ENCODE results near the gene NYNRIN.
"Not testable (repeated sequence)": the region's sequence is repeated elsewhere in the genome, so short reads cannot be mapped to it uniquely, and the experiment has no call there.

Gene NYNRIN

GRCh38 chr14:24443053-24443665 lies 44.4 kb downstream of the NYNRIN start:
- H3K36me3 ChIP-seq (ENCODE audit: control insufficient read depth in 1 of 2, insufficient read depth in 2 of 2, low read depth in 1 of 2, low read length in 2 of 2) = peaks cover 22 to 37% of the 10 kb centered on the region in 2 experiments
- H3K18ac ChIP-seq (ENCODE audit: low read depth in 1 of 2, low read length in 2 of 2) = peak overlapping the region in 1 of 2 experiments; percentile 67
- no peak overlapping the region for H2BK5ac ChIP-seq (ENCODE audit: low read depth, low read length, poor library complexity, severe bottlenecking)
- no peak for DNase-seq
- no peak overlapping the region for H3K23ac ChIP-seq (ENCODE audit: low read length in 2 of 2)
- H2AFZ ChIP-seq (ENCODE audit: low read depth, low read length) = no peak overlapping the region
- peaks cover 22% of the 10 kb centered on the region for H3K79me1 ChIP-seq (replicated peaks; ENCODE audit: low read length, poor library complexity, severe bottlenecking)
- H3K27ac ChIP-seq (ENCODE audit: low read length, poor library complexity, severe bottlenecking) = peak overlapping the region; percentile 88
- H3K4me1 ChIP-seq (ENCODE audit: control insufficient read depth, insufficient read depth, low read depth, low read length) = peaks cover 12% of the 10 kb centered on the region
- H2AK5ac ChIP-seq (ENCODE audit: low read length, severe bottlenecking) = peak overlapping the region; percentile 82
- no peak overlapping the region for H4K8ac ChIP-seq (ENCODE audit: low read length)
- no peak overlapping the region for H2BK120ac ChIP-seq (ENCODE audit: low read depth, low read length)
- peak overlapping the region in 1 of 2 experiments; percentile 82 for H3K4ac ChIP-seq (ENCODE audit: low read depth in 1 of 2, low read length in 2 of 2)
- H2BK15ac ChIP-seq (ENCODE audit: low read depth, poor library complexity, severe bottlenecking) = no peak overlapping the region
- no peak overlapping the region for H3K14ac ChIP-seq (ENCODE audit: low read length in 2 of 2)
- peak overlapping the region; percentile 99 for H3K9ac ChIP-seq (ENCODE audit: low read length)
- 8% methylated on average over 6 of the region's 7 CpGs for WGBS
- peak overlapping the region in 1 of 2 experiments; percentile 84 for H3K4me3 ChIP-seq (ENCODE audit: insufficient read depth in 1 of 2, low read depth in 1 of 2, low read length in 2 of 2)
- H4K91ac ChIP-seq (ENCODE audit: low read length) = no peak overlapping the region
- no peaks in the 10 kb centered on the region for H3K9me3 ChIP-seq (ENCODE audit: control insufficient read depth, low read length)
- no peaks in the 10 kb centered on the region for H3K27me3 ChIP-seq (ENCODE audit: control insufficient read depth in 1 of 2, insufficient read depth in 1 of 2, low read length in 2 of 2)
- H2BK12ac ChIP-seq (ENCODE audit: low read length in 2 of 2) = no peak overlapping the region
- H3K4me2 ChIP-seq (ENCODE audit: low read length, poor library complexity, severe bottlenecking) = peak overlapping the region; percentile 84

- WGBS = no CpG with 5 or more reads among the region's 2 CpGs
- not testable (repeated sequence) for H3K4me1 ChIP-seq (ENCODE audit: control insufficient read depth, insufficient read depth, low read depth, low read length); H4K91ac ChIP-seq (ENCODE audit: low read length); H2BK5ac ChIP-seq (ENCODE audit: low read depth, low read length, poor library complexity, severe bottlenecking); H3K18ac ChIP-seq (ENCODE audit: low read depth in 1 of 2, low read length in 2 of 2); H3K23ac ChIP-seq (ENCODE audit: low read length in 2 of 2); H3K4me3 ChIP-seq (ENCODE audit: insufficient read depth in 1 of 2, low read depth in 1 of 2, low read length in 2 of 2); H3K14ac ChIP-seq (ENCODE audit: low read length in 2 of 2); H3K9me3 ChIP-seq (ENCODE audit: control insufficient read depth, low read length); H2AK5ac ChIP-seq (ENCODE audit: low read length, severe bottlenecking); H3K4me2 ChIP-seq (ENCODE audit: low read length, poor library complexity, severe bottlenecking); DNase-seq; H3K27me3 ChIP-seq (ENCODE audit: control insufficient read depth in 1 of 2, insufficient read depth in 1 of 2, low read length in 2 of 2); H3K4ac ChIP-seq (ENCODE audit: low read depth in 1 of 2, low read length in 2 of 2); H3K36me3 ChIP-seq (ENCODE audit: control insufficient read depth in 1 of 2, insufficient read depth in 2 of 2, low read depth in 1 of 2, low read length in 2 of 2); H3K79me1 ChIP-seq (replicated peaks; ENCODE audit: low read length, poor library complexity, severe bottlenecking); H2BK15ac ChIP-seq (ENCODE audit: low read depth, poor library complexity, severe bottlenecking); H2AFZ ChIP-seq (ENCODE audit: low read depth, low read length); H3K9ac ChIP-seq (ENCODE audit: low read length); H2BK12ac ChIP-seq (ENCODE audit: low read length in 2 of 2); H4K8ac ChIP-seq (ENCODE audit: low read length); H3K27ac ChIP-seq (ENCODE audit: low read length, poor library complexity, severe bottlenecking); H2BK120ac ChIP-seq (ENCODE audit: low read depth, low read length)
Observed at GRCh38 chr14:24450828-24451227, 52.0 kb downstream of the NYNRIN start.

- H3K9ac ChIP-seq (ENCODE audit: low read length) = no peak overlapping the region
Observed at GRCh38 chr14:24456980-24457379, 58.2 kb downstream of the NYNRIN start.

GRCh38 chr14:24458736-24459135 lies 59.9 kb downstream of the NYNRIN start:
- Histone ChIP-seq H3K4me1 (ENCODE audit: control insufficient read depth, insufficient read depth, low read depth, low read length) (no peaks in the 10 kb centered on the region), H3K27ac (ENCODE audit: low read length, poor library complexity, severe bottlenecking) (no peak overlapping the region), H4K91ac (ENCODE audit: low read length) (no peak overlapping the region), H4K8ac (ENCODE audit: low read length) (no peak overlapping the region), H3K9me3 (ENCODE audit: control insufficient read depth, low read length) (peaks cover 11% of the 10 kb centered on the region), H3K9ac (ENCODE audit: low read length) (no peak overlapping the region), H3K36me3 (ENCODE audit: control insufficient read depth in 1 of 2, insufficient read depth in 2 of 2, low read depth in 1 of 2, low read length in 2 of 2) (peaks cover 0 to 4% of the 10 kb centered on the region in 2 experiments), H2AFZ (ENCODE audit: low read depth, low read length) (no peak overlapping the region), H2BK5ac (ENCODE audit: low read depth, low read length, poor library complexity, severe bottlenecking) (no peak overlapping the region), H3K4me2 (ENCODE audit: low read length, poor library complexity, severe bottlenecking) (no peak overlapping the region), H3K14ac (ENCODE audit: low read length in 2 of 2) (no peak overlapping the region), H2BK120ac (ENCODE audit: low read depth, low read length) (no peak overlapping the region), H3K18ac (ENCODE audit: low read depth in 1 of 2, low read length in 2 of 2) (no peak overlapping the region), H3K23ac (ENCODE audit: low read length in 2 of 2) (no peak overlapping the region), H3K79me1 (replicated peaks; ENCODE audit: low read length, poor library complexity, severe bottlenecking) (no peaks in the 10 kb centered on the region), H2BK12ac (ENCODE audit: low read length in 2 of 2) (no peak overlapping the region), H3K4me3 (ENCODE audit: insufficient read depth in 1 of 2, low read depth in 1 of 2, low read length in 2 of 2) (no peak overlapping the region), H3K27me3 (ENCODE audit: control insufficient read depth in 1 of 2, insufficient read depth in 1 of 2, low read length in 2 of 2) (no peaks in the 10 kb centered on the region), H2AK5ac (ENCODE audit: low read length, severe bottlenecking) (no peak overlapping the region), H2BK15ac (ENCODE audit: low read depth, poor library complexity, severe bottlenecking) (no peak overlapping the region), H3K4ac (ENCODE audit: low read depth in 1 of 2, low read length in 2 of 2) (no peak overlapping the region)
- no peak for DNase-seq
- WGBS = 100% methylated on average over 1 of the region's 1 CpG

More at GRCh38 chr14:24456980-24457379, 58.2 kb downstream of the NYNRIN start:
- Histone ChIP-seq H3K79me1 (replicated peaks; ENCODE audit: low read length, poor library complexity, severe bottlenecking) (no peaks in the 10 kb centered on the region), H3K14ac (ENCODE audit: low read length in 2 of 2) (no peak overlapping the region), H2BK5ac (ENCODE audit: low read depth, low read length, poor library complexity, severe bottlenecking) (no peak overlapping the region), H2BK12ac (ENCODE audit: low read length in 2 of 2) (no peak overlapping the region), H3K23ac (ENCODE audit: low read length in 2 of 2) (no peak overlapping the region), H3K27me3 (ENCODE audit: control insufficient read depth in 1 of 2, insufficient read depth in 1 of 2, low read length in 2 of 2) (no peaks in the 10 kb centered on the region), H4K8ac (ENCODE audit: low read length) (no peak overlapping the region), H3K36me3 (ENCODE audit: control insufficient read depth in 1 of 2, insufficient read depth in 2 of 2, low read depth in 1 of 2, low read length in 2 of 2) (peaks cover 0 to 4% of the 10 kb centered on the region in 2 experiments), H2AFZ (ENCODE audit: low read depth, low read length) (no peak overlapping the region), H3K4ac (ENCODE audit: low read depth in 1 of 2, low read length in 2 of 2) (no peak overlapping the region), H3K9me3 (ENCODE audit: control insufficient read depth, low read length) (peaks cover 11% of the 10 kb centered on the region), H3K4me3 (ENCODE audit: insufficient read depth in 1 of 2, low read depth in 1 of 2, low read length in 2 of 2) (no peak overlapping the region), H3K4me1 (ENCODE audit: control insufficient read depth, insufficient read depth, low read depth, low read length) (no peaks in the 10 kb centered on the region), H2BK120ac (ENCODE audit: low read depth, low read length) (no peak overlapping the region), H2BK15ac (ENCODE audit: low read depth, poor library complexity, severe bottlenecking) (no peak overlapping the region), H3K4me2 (ENCODE audit: low read length, poor library complexity, severe bottlenecking) (no peak overlapping the region), H3K27ac (ENCODE audit: low read length, poor library complexity, severe bottlenecking) (no peak overlapping the region), H2AK5ac (ENCODE audit: low read length, severe bottlenecking) (no peak overlapping the region), H4K91ac (ENCODE audit: low read length) (no peak overlapping the region), H3K18ac (ENCODE audit: low read depth in 1 of 2, low read length in 2 of 2) (no peak overlapping the region)
- no peak for DNase-seq
